Stomach smooth muscle (tissue), 2 donors: ENCODE data around the gene RBM22.

Experiments
- H3K27ac ChIP-seq: one replicate; pipeline ENCODE4 v1.7.0; 2013; ENCODE audit warnings: mild to moderate bottlenecking, low read length, inconsistent platforms
- H3K27me3 ChIP-seq, 2 donors: one replicate each; pipeline ENCODE4 v1.7.0; 2013; ENCODE audit warnings: low read length in 2 of 2; ENCODE audit not compliant: insufficient read depth in 2 of 2, control insufficient read depth in 1 of 2
- H3K36me3 ChIP-seq, 2 donors: one replicate each; pipeline ENCODE4 v1.7.0; 2013; ENCODE audit warnings: low read length in 2 of 2; ENCODE audit not compliant: control insufficient read depth in 2 of 2, insufficient read depth in 2 of 2
- H3K4me1 ChIP-seq: one replicate; pipeline ENCODE4 v1.7.0; 2013; ENCODE audit warnings: low read length; ENCODE audit not compliant: control insufficient read depth, insufficient read depth
- H3K4me3 ChIP-seq, 2 donors: one replicate each; pipeline ENCODE4 v1.7.0; 2013; ENCODE audit warnings: low read length in 2 of 2
- H3K9ac ChIP-seq, 2 donors: one replicate each; pipeline ENCODE4 v1.7.0; 2013; ENCODE audit warnings: low read length in 2 of 2, mild to moderate bottlenecking in 1 of 2
- H3K9me3 ChIP-seq, 2 donors: one replicate each; pipeline ENCODE4 v1.7.0; 2013; ENCODE audit warnings: low read length in 2 of 2; ENCODE audit not compliant: control insufficient read depth in 2 of 2
- donor health status: healthy.
- donor health status: Pancreatic carcinoma.

RBM22 gene

GRCh38 chr5:150660108-150660831 is 40.6 kb downstream of the RBM22 start:
- Histone ChIP-seq H3K27ac (peak overlapping the region; percentile 18), H3K4me3 (no peak overlapping the region), H3K4me1 (peaks cover 43% of the 10 kb centered on the region), H3K9me3 (no peaks in the 10 kb centered on the region), H3K27me3 (no peaks in the 10 kb centered on the region), H3K9ac (no peak overlapping the region), H3K36me3 (no peaks in the 10 kb centered on the region)

- Histone ChIP-seq H3K27ac (peak overlapping the region; percentile 18), H3K9me3 (no peaks in the 10 kb centered on the region), H3K27me3 (no peaks in the 10 kb centered on the region), H3K36me3 (no peaks in the 10 kb centered on the region), H3K9ac (no peak overlapping the region), H3K4me1 (peaks cover 43% of the 10 kb centered on the region), H3K4me3 (no peak overlapping the region)
Measured at GRCh38 chr5:150659360-150660107, 41.3 kb downstream of the RBM22 start.

GRCh38 chr5:150658699-150659265 is 42.1 kb downstream of the RBM22 start:
- Histone ChIP-seq H3K27ac (no peak overlapping the region), H3K9me3 (no peaks in the 10 kb centered on the region), H3K4me1 (peaks cover 43% of the 10 kb centered on the region), H3K4me3 (no peak overlapping the region), H3K36me3 (no peaks in the 10 kb centered on the region), H3K27me3 (no peaks in the 10 kb centered on the region), H3K9ac (no peak overlapping the region)

GRCh38 chr5:150658121-150658520 is 42.7 kb downstream of the RBM22 start:
- no peak overlapping the region for H3K9ac ChIP-seq
- no peaks in the 10 kb centered on the region for H3K27me3 ChIP-seq
- H3K4me3 ChIP-seq: peak overlapping the region in 1 of 2 donors; percentile 76
- H3K36me3 ChIP-seq: no peaks in the 10 kb centered on the region
- H3K9me3 ChIP-seq: no peaks in the 10 kb centered on the region
- H3K4me1 ChIP-seq: peaks cover 49% of the 10 kb centered on the region
- H3K27ac ChIP-seq: peak overlapping the region; percentile 53

GRCh38 chr5:150656191-150657132 is 44.4 kb downstream of the RBM22 start:
- Histone ChIP-seq H3K36me3 (peaks cover 0 to 2% of the 10 kb centered on the region in 2 donors), H3K27me3 (no peaks in the 10 kb centered on the region), H3K27ac (peak overlapping the region; percentile 53), H3K4me1 (peaks cover 62% of the 10 kb centered on the region), H3K9me3 (no peaks in the 10 kb centered on the region), H3K9ac (peak overlapping the region; percentile 54 to 60), H3K4me3 (peak overlapping the region; percentile 58 to 76)

- Histone ChIP-seq H3K9ac (no peak overlapping the region), H3K36me3 (peaks cover 0 to 4% of the 10 kb centered on the region in 2 donors), H3K4me3 (no peak overlapping the region), H3K9me3 (no peaks in the 10 kb centered on the region), H3K4me1 (peaks cover 58% of the 10 kb centered on the region), H3K27me3 (no peaks in the 10 kb centered on the region), H3K27ac (no peak overlapping the region)
Measured at GRCh38 chr5:150655221-150655620, 45.6 kb downstream of the RBM22 start.

GRCh38 chr5:150653762-150654556 is 46.9 kb downstream of the RBM22 start:
- Histone ChIP-seq H3K27me3 (no peaks in the 10 kb centered on the region), H3K4me3 (no peak overlapping the region), H3K9ac (peak overlapping the region in 1 of 2 donors; percentile 0), H3K36me3 (peaks cover 0 to 13% of the 10 kb centered on the region in 2 donors), H3K27ac (peak overlapping the region; percentile 3), H3K9me3 (no peaks in the 10 kb centered on the region), H3K4me1 (peaks cover 57% of the 10 kb centered on the region)

- H3K9me3 ChIP-seq: no peaks in the 10 kb centered on the region
- H3K36me3 ChIP-seq: peaks cover 6 to 19% of the 10 kb centered on the region in 2 donors
- peak overlapping the region in 1 of 2 donors; percentile 8 for H3K4me3 ChIP-seq
- no peaks in the 10 kb centered on the region for H3K27me3 ChIP-seq
- peaks cover 58% of the 10 kb centered on the region for H3K4me1 ChIP-seq
- H3K27ac ChIP-seq: peak overlapping the region; percentile 3
- H3K9ac ChIP-seq: peak overlapping the region; percentile 0 to 9
Measured at GRCh38 chr5:150653145-150653761, 47.6 kb downstream of the RBM22 start.

- Histone ChIP-seq H3K36me3 (peaks cover 8 to 20% of the 10 kb centered on the region in 2 donors), H3K9me3 (no peaks in the 10 kb centered on the region), H3K9ac (no peak overlapping the region), H3K4me3 (no peak overlapping the region), H3K27me3 (no peaks in the 10 kb centered on the region), H3K4me1 (peaks cover 55% of the 10 kb centered on the region), H3K27ac (peak overlapping the region; percentile 24)
Measured at GRCh38 chr5:150651924-150652671, 48.8 kb downstream of the RBM22 start.
